HUDEP-2 (cell line): ENCODE data around the gene HBQ1.
"Not testable (repeated sequence)": the region's sequence is repeated elsewhere in the genome, so short reads cannot be mapped to it uniquely, and the experiment has no call there.

Experiments
- DNase-seq, 76 experiments: peaks; one replicate each; lab custom pipeline; 2025; ENCODE audit not compliant: unreplicated experiment in 76 of 76; lab: John Stamatoyannopoulos, UW

HBQ1 gene

GRCh38 chr16:194516-194915, 14.3 kb downstream of the HBQ1 start:
- no peak for DNase-seq

- no peak for DNase-seq
Measured at GRCh38 chr16:200388-200787, 20.1 kb downstream of the HBQ1 start.

- DNase-seq, result no peak
Measured at GRCh38 chr16:203246-203645, 23.0 kb downstream of the HBQ1 start.

- DNase-seq, result not testable (repeated sequence)
Measured at GRCh38 chr16:204046-204445, 23.8 kb downstream of the HBQ1 start.

- not testable (repeated sequence) for DNase-seq
Measured at GRCh38 chr16:209359-209758, 29.1 kb downstream of the HBQ1 start.

- not testable (repeated sequence) for DNase-seq
Measured at GRCh38 chr16:211631-212180, 31.4 kb downstream of the HBQ1 start.

GRCh38 chr16:212999-213398, 32.7 kb downstream of the HBQ1 start:
- DNase-seq, result no peak

GRCh38 chr16:220021-220420, 39.8 kb downstream of the HBQ1 start:
- DNase-seq, result no peak

GRCh38 chr16:228151-228851, 48.0 kb downstream of the HBQ1 start:
- peak in 2 of 76 experiments; percentile 9 to 15 for DNase-seq

- peak in 70 of 76 experiments; percentile 9 to 85 (median 68) for DNase-seq
Measured at GRCh38 chr16:228852-229730, 48.8 kb downstream of the HBQ1 start, which contains the start of gene LUC7L. LUC7L (minus strand) TSS chr16:229449; CDS start chr16:229339, 110 bp downstream.

- no peak for DNase-seq
Measured at GRCh38 chr16:229731-230281, 49.5 kb downstream of the HBQ1 start.

- DNase-seq, result not testable (repeated sequence)
Measured at GRCh38 chr16:230351-230750, 50.1 kb downstream of the HBQ1 start.
